Kasumi-1 (cell line): ENCODE measurements around the gene FBLN1.
"Not testable (repeated sequence)": the region's sequence is repeated elsewhere in the genome, so short reads cannot be mapped to it uniquely, and the experiment has no call there.

Source experiments
- DNase-seq, 2 experiments: peaks; one replicate each; lab custom pipeline; 2025; lab: John Stamatoyannopoulos, UW

FBLN1 gene

DNA sequence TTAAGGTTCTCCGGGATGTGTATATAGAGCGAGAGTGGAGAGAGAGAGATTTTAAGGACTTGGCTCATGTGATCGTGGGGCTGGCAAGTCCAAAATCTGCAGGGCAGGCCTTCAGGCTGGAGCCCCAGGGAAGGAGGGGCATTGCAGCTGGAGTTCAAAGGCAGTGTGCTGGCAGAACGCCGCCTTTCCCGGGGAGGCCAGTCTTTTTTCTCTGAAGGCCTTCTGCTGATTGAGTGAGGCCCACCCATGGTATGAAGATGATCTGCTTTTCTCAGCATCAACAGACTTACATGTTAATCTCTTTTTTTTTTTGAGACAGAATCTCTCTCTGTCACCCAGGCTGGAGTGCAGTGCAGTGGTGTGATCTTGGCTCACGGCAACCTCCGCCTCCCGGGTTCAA is 25.4 kb downstream of the FBLN1 start:
- DNase-seq: no peak

- no peak for DNase-seq
Observed at GRCh38 chr22:45529105-45529504, 26.4 kb downstream of the FBLN1 start.

GRCh38 chr22:45529971-45530575 is 27.4 kb downstream of the FBLN1 start:
- no peak for DNase-seq

- no peak for DNase-seq
Observed at GRCh38 chr22:45531441-45532234, 29.0 kb downstream of the FBLN1 start.

GRCh38 chr22:45532235-45532631 is 29.6 kb downstream of the FBLN1 start:
- DNase-seq: no peak

- DNase-seq: no peak
Observed at GRCh38 chr22:45533703-45534102, 31.0 kb downstream of the FBLN1 start.

DNA sequence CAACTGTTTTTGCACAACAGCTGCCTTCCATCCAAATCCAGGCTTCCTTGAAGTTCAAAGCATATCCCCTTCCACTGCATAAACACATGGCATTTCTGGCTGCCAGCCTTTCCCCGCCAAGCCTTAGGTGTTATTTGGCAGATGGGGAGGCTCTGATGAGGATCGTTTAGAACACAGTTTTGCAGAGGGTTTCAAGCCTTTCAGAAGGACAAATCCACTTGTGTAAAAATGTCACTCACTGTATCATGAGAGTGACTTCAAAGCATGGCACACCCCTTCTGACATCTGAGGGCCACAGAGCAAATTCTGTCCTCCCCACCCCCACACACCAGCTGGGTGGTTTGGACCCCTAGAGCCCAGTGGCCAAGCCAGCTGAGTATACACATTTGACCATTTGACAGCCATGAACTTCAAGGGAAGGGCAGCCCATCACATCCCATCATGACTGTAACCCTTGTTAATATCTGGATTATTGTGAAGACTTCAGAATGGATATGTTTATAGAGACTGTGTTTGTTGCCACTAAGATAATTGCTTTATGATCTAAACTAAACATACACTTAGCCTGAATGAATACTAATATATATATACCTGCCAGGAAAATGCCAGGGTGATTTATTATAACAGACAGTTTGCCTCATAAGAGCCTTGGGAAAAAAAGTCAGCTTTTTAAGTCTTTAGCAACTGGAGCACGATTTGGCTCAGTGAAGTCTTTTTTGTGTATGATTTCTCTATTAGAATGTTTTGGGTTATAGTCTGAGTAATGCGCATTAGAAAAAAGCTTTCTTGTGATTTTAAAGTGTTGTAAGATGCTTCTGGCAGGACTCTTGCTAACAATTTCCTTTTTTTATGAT is 31.9 kb downstream of the FBLN1 start:
- no peak for DNase-seq

DNA sequence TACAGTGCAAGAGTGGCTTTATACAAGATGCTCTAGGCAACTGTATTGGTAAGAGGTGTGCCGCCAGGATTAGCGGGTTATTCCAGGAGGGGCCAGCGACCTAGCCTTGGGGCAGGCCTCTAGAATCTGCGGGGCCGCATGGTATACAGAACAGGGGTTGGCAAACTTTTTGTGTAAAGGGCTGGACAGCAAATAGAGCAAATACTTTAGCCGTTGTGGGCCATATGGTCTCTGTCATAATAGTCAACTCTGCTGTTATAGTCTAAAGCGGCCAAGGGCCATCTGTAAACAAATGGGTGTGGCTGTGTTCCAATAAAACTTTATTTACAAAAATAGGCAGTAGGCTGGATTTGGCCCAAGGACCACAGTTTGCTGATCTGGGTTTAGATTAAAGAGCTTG is 32.6 kb downstream of the FBLN1 start:
- no peak for DNase-seq

- DNase-seq: not testable (repeated sequence)
Observed at GRCh38 chr22:45535835-45536234, 33.2 kb downstream of the FBLN1 start.

DNA sequence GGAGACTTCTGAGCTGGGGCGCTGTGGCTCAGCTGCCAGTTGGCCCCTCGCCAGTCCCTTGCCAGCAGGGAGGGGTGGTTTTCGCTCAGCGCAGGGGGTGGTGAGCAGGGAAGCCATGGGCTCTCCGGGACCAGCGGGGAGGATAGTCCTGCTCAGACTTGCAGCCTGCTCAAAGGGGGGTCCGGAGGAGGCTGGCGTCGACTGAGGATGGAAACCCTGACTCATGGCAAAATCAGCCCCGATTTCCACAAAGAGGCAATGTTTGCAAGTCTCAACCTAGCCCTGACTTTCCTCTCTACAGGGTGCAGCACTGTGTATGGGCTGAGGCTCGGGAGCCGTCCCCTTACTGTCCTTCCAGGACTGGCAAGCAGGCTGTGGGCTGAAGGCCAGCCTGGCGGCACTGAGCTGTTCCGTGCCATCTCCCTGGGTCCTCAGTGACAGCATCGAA is 35.1 kb downstream of the FBLN1 start:
- no peak for DNase-seq

- no peak for DNase-seq
Observed at GRCh38 chr22:45538281-45538680, 35.6 kb downstream of the FBLN1 start.

DNA sequence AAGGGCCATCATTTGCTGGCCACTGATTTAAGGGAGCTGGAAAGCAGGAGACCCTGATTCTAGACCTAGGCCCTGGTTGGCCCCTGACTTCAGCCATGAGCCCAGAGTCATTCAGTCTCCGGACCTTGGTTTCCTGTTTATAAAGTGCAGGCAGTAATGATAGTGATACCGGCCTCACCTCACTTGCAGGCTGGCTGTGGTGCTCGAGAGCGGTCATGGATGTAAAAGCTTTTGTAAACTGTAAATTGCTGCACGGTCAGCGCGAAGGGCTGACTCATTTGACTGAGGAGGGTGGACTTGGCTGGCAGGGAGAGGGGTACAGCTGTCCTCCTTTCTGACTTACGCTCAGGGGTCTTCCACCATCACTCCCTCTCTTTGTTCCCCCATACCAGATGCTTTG is 37.4 kb downstream of the FBLN1 start:
- no peak for DNase-seq

GRCh38 chr22:45541382-45541979 is 38.8 kb downstream of the FBLN1 start:
- DNase-seq: no peak

DNA sequence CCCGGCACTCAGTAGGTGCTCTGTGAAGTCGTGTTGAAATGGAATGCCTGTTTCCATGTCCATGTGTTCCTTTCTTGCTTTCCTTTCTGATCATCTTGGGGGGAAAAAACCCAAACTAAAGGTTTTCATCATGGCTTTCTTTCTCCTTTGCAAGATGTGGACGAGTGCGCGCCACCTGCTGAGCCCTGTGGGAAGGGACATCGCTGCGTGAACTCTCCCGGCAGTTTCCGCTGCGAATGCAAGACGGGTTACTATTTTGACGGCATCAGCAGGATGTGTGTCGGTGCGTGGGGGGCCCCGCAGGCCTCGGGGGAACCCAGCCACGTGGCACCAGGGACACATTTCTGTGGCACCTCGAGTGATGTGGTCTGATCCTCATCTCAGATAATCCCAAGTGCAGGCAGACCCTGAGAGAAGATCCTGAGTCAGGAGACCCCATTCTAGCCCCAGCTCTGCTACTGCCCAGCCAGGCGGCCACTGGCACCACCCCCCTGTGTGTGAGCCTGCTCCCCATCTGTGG is 39.4 kb downstream of the FBLN1 start:
- peak; percentile 7 to 14 for DNase-seq

DNA sequence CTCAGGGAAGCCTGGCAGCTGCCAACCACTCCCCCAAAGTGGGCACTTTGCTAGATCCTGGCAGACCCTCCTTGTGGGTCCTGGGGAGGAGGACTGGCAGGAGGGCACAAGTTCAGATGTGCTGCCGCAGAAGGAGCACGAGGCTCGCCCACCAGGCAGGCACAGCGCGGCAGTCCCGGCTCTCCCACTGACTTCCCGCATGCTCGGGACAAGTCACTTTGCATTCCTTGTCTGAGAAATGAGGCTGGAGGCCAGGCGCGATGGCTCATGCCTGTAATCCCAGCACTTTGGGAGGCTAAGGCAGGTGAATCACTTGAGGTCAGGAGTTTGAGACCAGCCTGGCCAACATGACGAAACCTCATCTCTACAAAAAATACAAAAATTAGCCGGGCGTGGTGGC is 40.1 kb downstream of the FBLN1 start:
- DNase-seq: not testable (repeated sequence)

- no peak for DNase-seq
Observed at GRCh38 chr22:45543243-45543642, 40.6 kb downstream of the FBLN1 start.

- no peak for DNase-seq
Observed at GRCh38 chr22:45544588-45545170, 42.0 kb downstream of the FBLN1 start.

GRCh38 chr22:45546333-45547015 is 43.8 kb downstream of the FBLN1 start:
- DNase-seq: no peak

GRCh38 chr22:45547016-45547345 is 44.3 kb downstream of the FBLN1 start:
- no peak for DNase-seq

GRCh38 chr22:45547731-45548130 is 45.0 kb downstream of the FBLN1 start:
- no peak for DNase-seq

DNA sequence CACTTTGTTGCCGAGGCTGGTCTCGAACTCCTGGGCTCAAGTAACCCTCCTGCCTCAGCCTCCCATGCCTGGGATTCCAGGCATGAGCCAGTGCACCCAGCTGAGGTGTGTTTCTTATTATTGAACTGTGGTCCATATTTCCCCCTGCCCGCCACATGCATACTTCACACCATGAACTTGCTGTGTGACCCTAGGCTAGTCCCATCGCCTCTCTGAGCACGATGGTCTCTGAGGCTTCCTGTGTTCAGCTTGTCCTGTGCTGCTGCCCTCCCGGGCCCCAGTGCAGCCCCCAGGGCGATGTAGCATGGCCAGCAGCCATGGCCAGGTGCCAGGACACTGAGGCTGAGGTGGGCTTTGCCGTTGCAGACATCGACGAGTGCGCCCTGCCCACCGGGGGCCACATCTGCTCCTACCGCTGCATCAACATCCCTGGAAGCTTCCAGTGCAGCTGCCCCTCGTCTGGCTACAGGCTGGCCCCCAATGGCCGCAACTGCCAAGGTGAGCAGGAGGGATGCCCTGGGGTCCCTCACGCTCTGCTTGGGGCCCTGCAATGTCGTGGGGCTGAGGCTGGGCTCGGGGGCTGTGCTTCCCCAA is 45.7 kb downstream of the FBLN1 start:
- DNase-seq: no peak
